Measurements from ENCODE around the gene SLC10A1. TPM values are rescaled to one million over a fixed set of nuclear protein-coding genes. Genes with fewer than 3 reads are reported as not detected.

Gene SLC10A1
- total and polyA plus RNA-seq, 2 of the 4 experiments (the other 2 are of a cell fraction): 0.03 TPM; not detected in 1

DNA sequence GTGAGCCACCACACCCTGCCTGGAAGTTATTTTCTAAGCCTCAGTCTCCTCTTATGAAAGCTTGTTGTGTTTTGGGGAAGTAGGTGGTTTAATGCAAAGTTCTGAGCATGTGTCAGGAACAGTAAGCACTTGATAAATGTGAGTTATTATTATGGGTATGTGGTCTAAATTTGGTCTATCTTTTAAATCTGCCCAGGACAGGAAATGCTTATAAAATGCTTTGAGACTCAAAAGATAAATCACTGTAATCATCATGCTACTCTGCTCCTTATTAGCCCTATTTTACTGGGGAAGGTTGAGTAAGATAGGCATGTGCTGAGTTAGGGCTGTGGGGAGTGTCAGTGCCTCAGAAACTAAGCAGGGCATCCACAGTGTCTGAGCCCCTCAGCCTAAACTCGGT is 43.2 kb downstream of the SLC10A1 start:
- no peak overlapping the region for H2AK9ac ChIP-seq (replicated peaks; ENCODE audit: low read depth, low read length, poor library complexity)
- WGBS, 2 experiments (ENCODE audit: extremely low coverage in 2 of 2, insufficient read length in 1 of 2): no CpG with 5 or more reads among the region's 1 CpG
- peaks cover 1% of the 10 kb centered on the region; the same call in 1 of the 2 replicates for H3K4me1 ChIP-seq (ENCODE audit: control insufficient read depth, insufficient read depth, low read length)
- no peak overlapping the region for H2BK20ac ChIP-seq (ENCODE audit: low read depth, low read length)
- H2AK5ac ChIP-seq (ENCODE audit: low read depth, low read length): no peak overlapping the region
- H4K91ac ChIP-seq (ENCODE audit: insufficient read depth, low read depth, low read length): no peak overlapping the region
- no peaks in the 10 kb centered on the region for H3K9me3 ChIP-seq (ENCODE audit: control insufficient read depth, insufficient read depth, low read length)
- dilution Hi-C loops (cut with HindIII; ENCODE audit: low sequenced_read_pairs, unreplicated experiment) (no loop called here), in situ Hi-C loops (cut with MboI; ENCODE audit: low sequenced_read_pairs) (no loop called here), intact Hi-C loops (cut with micrococcal nuclease) (no loop called here)
- no peak overlapping the region for H4K8ac ChIP-seq (ENCODE audit: low read depth in 2 of 2, low read length in 2 of 2)
- no peak overlapping the region for H3K23ac ChIP-seq (ENCODE audit: low read depth, low read length)
- ATAC-seq (ENCODE audit: low read depth) (no peak), DNase-seq (no peak)
- H3K79me1 ChIP-seq (ENCODE audit: low read depth in 1 of 2, low read length in 2 of 2): no peaks in the 10 kb centered on the region
- ChIA-PET CTCF (no interaction called here), POLR2A (ENCODE audit: unreplicated experiment) (no interaction called here)
- no peak overlapping the region for H3K4ac ChIP-seq (ENCODE audit: low read depth, low read length)
- no peak overlapping the region for H4K5ac ChIP-seq (ENCODE audit: low read depth, low read length)
- peaks cover 2% of the 10 kb centered on the region; the same call in 1 of the 2 replicates for H3K27me3 ChIP-seq (ENCODE audit: control insufficient read depth, insufficient read depth, low read length)
- no peak overlapping the region for H3K9ac ChIP-seq (ENCODE audit: low read depth, low read length)
- no peaks in the 10 kb centered on the region for H3K36me3 ChIP-seq (ENCODE audit: control insufficient read depth, insufficient read depth, low read length)
- no peak overlapping the region for H3K27ac ChIP-seq (ENCODE audit: insufficient read depth, low read length)
- H3K14ac ChIP-seq (replicated peaks; ENCODE audit: low read depth, low read length): no peak overlapping the region
- no peak overlapping the region for H3K18ac ChIP-seq (ENCODE audit: low read depth, low read length)
- TF ChIP-seq MXI1 (IDR thresholded peaks at IDR 0.05; ENCODE audit: borderline replicate concordance, low read depth, low read length) (no peak), USF2 (IDR thresholded peaks at IDR 0.05; ENCODE audit: low read depth, low read length) (no peak), MAFK (IDR thresholded peaks at IDR 0.05; ENCODE audit: low read depth, low read length) (no peak), RAD21 (IDR thresholded peaks at IDR 0.05; ENCODE audit: low read length) (no peak), NFE2L2 (IDR thresholded peaks at IDR 0.05; ENCODE audit: low read depth, low read length) (no peak), BHLHE40 (IDR thresholded peaks at IDR 0.05; ENCODE audit: low read depth, low read length) (no peak), CEBPB (IDR thresholded peaks at IDR 0.05; ENCODE audit: low read depth, low read length) (no peak), CTCF (conservative IDR thresholded peaks at IDR 0.05; ENCODE audit: low read depth, low read length) (no peak), CHD1 (IDR thresholded peaks at IDR 0.05; ENCODE audit: low read depth, low read length) (no peak), POLR2A (IDR thresholded peaks at IDR 0.05; ENCODE audit: low read depth, low read length) (no peak), ELK1 (IDR thresholded peaks at IDR 0.05; ENCODE audit: borderline replicate concordance, low read depth, low read length) (no peak), RFX5 (IDR thresholded peaks at IDR 0.05; ENCODE audit: low read depth, low read length) (no peak), RCOR1 (IDR thresholded peaks at IDR 0.05; ENCODE audit: insufficient replicate concordance, low read length) (no peak), MAZ (IDR thresholded peaks at IDR 0.05; ENCODE audit: borderline replicate concordance, low read depth, low read length) (no peak), SMC3 (IDR thresholded peaks at IDR 0.05; ENCODE audit: low read depth, low read length) (no peak)
- no TSS peak for BruUV-seq (replicated peaks)
- no peak overlapping the region for H2BK5ac ChIP-seq (ENCODE audit: low read depth, low read length, poor library complexity, severe bottlenecking)
- no peaks in the 10 kb centered on the region for H4K20me1 ChIP-seq (ENCODE audit: insufficient read depth, low read length)
- no peak overlapping the region for H2BK15ac ChIP-seq (ENCODE audit: low read depth, low read length)
- no peaks in the 10 kb centered on the region for H3K9me1 ChIP-seq (ENCODE audit: insufficient read depth, low read length)
- no peak overlapping the region for H2AFZ ChIP-seq (replicated peaks; ENCODE audit: low read length, poor library complexity)
- H3K56ac ChIP-seq (ENCODE audit: extremely low read depth, insufficient read depth, low read length): no peak overlapping the region
- H3K4me3 ChIP-seq (ENCODE audit: insufficient read depth, low read depth, low read length): no peak overlapping the region
- no peak overlapping the region for H3K4me2 ChIP-seq (ENCODE audit: low read depth, low read length)
- H2BK120ac ChIP-seq (ENCODE audit: low read depth, low read length): no peak overlapping the region
